Ectodermal cell (in vitro differentiated cells): ENCODE data around the gene WDFY3.

Source experiments
- H3K27ac ChIP-seq: 2 replicates; pipeline ENCODE4 v1.7.0; 2013; ENCODE audit warnings: mild to moderate bottlenecking, low read depth, low read length; ENCODE audit not compliant: insufficient read depth, poor library complexity, severe bottlenecking
- H3K27me3 ChIP-seq: 2 replicates; pipeline ENCODE4 v1.7.0; 2013; ENCODE audit warnings: mild to moderate bottlenecking, low read length; ENCODE audit not compliant: insufficient read depth, control insufficient read depth, poor library complexity, severe bottlenecking
- H3K36me3 ChIP-seq: one replicate; pipeline ENCODE4 v1.7.0; 2013; ENCODE audit warnings: low read length; ENCODE audit not compliant: control insufficient read depth, insufficient read depth
- H3K4me1 ChIP-seq: one replicate; pipeline ENCODE4 v1.7.0; 2013; ENCODE audit warnings: low read length; ENCODE audit not compliant: control insufficient read depth, insufficient read depth
- H3K4me3 ChIP-seq: 2 replicates; pipeline ENCODE4 v1.7.0; 2013; ENCODE audit warnings: low read depth, low read length, control low read depth; ENCODE audit not compliant: insufficient read depth
- H3K9me3 ChIP-seq: 2 replicates; pipeline ENCODE4 v1.7.0; 2013; ENCODE audit warnings: mild to moderate bottlenecking, low read length, moderate library complexity; ENCODE audit not compliant: control insufficient read depth
- WGBS, 2 experiments: methylation state at CpG; one replicate each; pipeline ENCODE4 v1.1.7; 2013; ENCODE audit warnings: missing lambda C conversion rate in 2 of 2; 5-methylcytosine and 5-hydroxymethylcytosine counted together

Gene WDFY3

GRCh38 chr4:84870398-84871163 is 95.9 kb downstream of the WDFY3 start:
- 33 to 72% methylated on average over 1 to 2 of the region's 2 CpGs for WGBS, 2 experiments

GRCh38 chr4:84866295-84866694 is 100.2 kb downstream of the WDFY3 start:
- H3K27me3 ChIP-seq: no peaks in the 10 kb centered on the region
- no peak overlapping the region for H3K27ac ChIP-seq
- H3K4me1 ChIP-seq: no peaks in the 10 kb centered on the region
- H3K4me3 ChIP-seq: no peak overlapping the region
- H3K9me3 ChIP-seq: no peaks in the 10 kb centered on the region
- WGBS, 2 experiments: 79 to 85% methylated on average over 2 of the region's 2 CpGs
- no peaks in the 10 kb centered on the region for H3K36me3 ChIP-seq

More at GRCh38 chr4:84870398-84871163, 95.9 kb downstream of the WDFY3 start:
- Histone ChIP-seq H3K27me3 (no peaks in the 10 kb centered on the region), H3K36me3 (no peaks in the 10 kb centered on the region), H3K4me3 (no peak overlapping the region), H3K4me1 (no peaks in the 10 kb centered on the region), H3K27ac (peak overlapping the region; percentile 4), H3K9me3 (no peaks in the 10 kb centered on the region)

GRCh38 chr4:84865600-84865999 is 100.9 kb downstream of the WDFY3 start:
- Histone ChIP-seq H3K27me3 (no peaks in the 10 kb centered on the region), H3K9me3 (no peaks in the 10 kb centered on the region), H3K4me3 (no peak overlapping the region), H3K4me1 (no peaks in the 10 kb centered on the region), H3K36me3 (no peaks in the 10 kb centered on the region), H3K27ac (no peak overlapping the region)
- WGBS, 2 experiments: 85 to 88% methylated on average over 2 of the region's 2 CpGs

- H3K4me1 ChIP-seq: peaks cover 4% of the 10 kb centered on the region
- no peaks in the 10 kb centered on the region for H3K36me3 ChIP-seq
- no peaks in the 10 kb centered on the region for H3K27me3 ChIP-seq
- H3K27ac ChIP-seq: no peak overlapping the region
- H3K4me3 ChIP-seq: no peak overlapping the region
- whole genome bisulfite sequencing, 2 experiments: 92 to 96% methylated on average over 2 of the region's 2 CpGs
- no peaks in the 10 kb centered on the region for H3K9me3 ChIP-seq
Measured at GRCh38 chr4:84862064-84862463, 104.4 kb downstream of the WDFY3 start.

- Histone ChIP-seq H3K36me3 (no peaks in the 10 kb centered on the region), H3K9me3 (no peaks in the 10 kb centered on the region), H3K27ac (no peak overlapping the region), H3K4me3 (no peak overlapping the region), H3K4me1 (peaks cover 4% of the 10 kb centered on the region), H3K27me3 (no peaks in the 10 kb centered on the region)
- 90 to 93% methylated on average over 1 of the region's 1 CpG for WGBS, 2 experiments
Measured at GRCh38 chr4:84857296-84857695, 109.2 kb downstream of the WDFY3 start.

- H3K36me3 ChIP-seq: no peaks in the 10 kb centered on the region
- WGBS, 2 experiments: no CpG with 5 or more reads among the region's 1 CpG
- H3K4me3 ChIP-seq: no peak overlapping the region
- H3K4me1 ChIP-seq: peaks cover 4% of the 10 kb centered on the region
- H3K27ac ChIP-seq: no peak overlapping the region
- H3K9me3 ChIP-seq: no peaks in the 10 kb centered on the region
- no peaks in the 10 kb centered on the region for H3K27me3 ChIP-seq
Measured at GRCh38 chr4:84856468-84857049, 109.9 kb downstream of the WDFY3 start.

- Histone ChIP-seq H3K36me3 (no peaks in the 10 kb centered on the region), H3K4me1 (peaks cover 4% of the 10 kb centered on the region), H3K27me3 (no peaks in the 10 kb centered on the region), H3K4me3 (no peak overlapping the region), H3K27ac (no peak overlapping the region), H3K9me3 (no peaks in the 10 kb centered on the region)
- 87 to 91% methylated on average over 2 of the region's 2 CpGs for WGBS, 2 experiments
Measured at GRCh38 chr4:84855774-84856173, 110.7 kb downstream of the WDFY3 start.

- H3K27me3 ChIP-seq: no peaks in the 10 kb centered on the region
- H3K27ac ChIP-seq: no peak overlapping the region
- no peak overlapping the region for H3K4me3 ChIP-seq
- no peaks in the 10 kb centered on the region for H3K4me1 ChIP-seq
- H3K36me3 ChIP-seq: peaks cover 15% of the 10 kb centered on the region
- H3K9me3 ChIP-seq: no peaks in the 10 kb centered on the region
- 91 to 100% methylated on average over 1 of the region's 1 CpG for WGBS, 2 experiments
Measured at GRCh38 chr4:84852081-84852480, 114.4 kb downstream of the WDFY3 start.

GRCh38 chr4:84849051-84849640 is 117.3 kb downstream of the WDFY3 start:
- Histone ChIP-seq H3K4me1 (no peaks in the 10 kb centered on the region), H3K4me3 (no peak overlapping the region), H3K27me3 (no peaks in the 10 kb centered on the region), H3K9me3 (no peaks in the 10 kb centered on the region), H3K36me3 (peaks cover 15% of the 10 kb centered on the region), H3K27ac (no peak overlapping the region)

GRCh38 chr4:84848432-84848831 is 118.1 kb downstream of the WDFY3 start:
- Histone ChIP-seq H3K4me3 (no peak overlapping the region), H3K36me3 (peaks cover 15% of the 10 kb centered on the region), H3K9me3 (no peaks in the 10 kb centered on the region), H3K4me1 (no peaks in the 10 kb centered on the region), H3K27me3 (no peaks in the 10 kb centered on the region), H3K27ac (no peak overlapping the region)
- 100% methylated on average over 1 of the region's 2 CpGs for WGBS, 2 experiments
